ENCODE results near the gene THAP7. TPM values are rescaled to one million over a fixed set of nuclear protein-coding genes. Genes with fewer than 3 reads are reported as not detected.

The THAP7 gene
- total and polyA plus RNA-seq, 2 of the 13 experiments (the other 11 are each of a cell fraction or from before 2014, with no cell fraction given) = 13.0 to 25.5 TPM

DNA sequence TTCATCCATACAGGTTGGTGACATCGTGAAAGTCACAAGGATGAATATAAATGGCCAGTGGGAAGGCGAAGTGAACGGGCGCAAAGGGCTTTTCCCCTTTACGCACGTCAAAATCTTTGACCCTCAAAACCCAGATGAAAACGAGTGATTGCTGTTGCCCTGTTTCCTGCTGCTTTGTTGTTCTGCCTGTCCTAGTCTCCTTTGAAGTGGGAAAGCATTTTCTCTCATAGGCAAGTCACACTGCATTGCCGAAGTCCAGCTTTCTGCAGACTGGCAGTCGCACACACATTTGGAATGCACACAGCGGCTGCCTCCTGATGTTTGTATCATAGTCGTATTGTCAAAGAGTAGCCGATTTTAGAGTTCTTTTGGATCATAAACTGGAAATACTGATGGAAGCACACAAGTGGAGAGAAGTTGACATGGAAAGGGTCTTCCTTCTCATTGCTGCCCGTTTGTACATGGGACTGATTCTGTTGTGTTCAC is 52.2 kb downstream of the THAP7 start (continued):
- TF ChIP-seq ZNF232 (CRISPR knock-in tag; IDR thresholded peaks at IDR 0.05; ENCODE audit: borderline replicate concordance) = no peak
- TF ChIP-seq, protein P1, sequence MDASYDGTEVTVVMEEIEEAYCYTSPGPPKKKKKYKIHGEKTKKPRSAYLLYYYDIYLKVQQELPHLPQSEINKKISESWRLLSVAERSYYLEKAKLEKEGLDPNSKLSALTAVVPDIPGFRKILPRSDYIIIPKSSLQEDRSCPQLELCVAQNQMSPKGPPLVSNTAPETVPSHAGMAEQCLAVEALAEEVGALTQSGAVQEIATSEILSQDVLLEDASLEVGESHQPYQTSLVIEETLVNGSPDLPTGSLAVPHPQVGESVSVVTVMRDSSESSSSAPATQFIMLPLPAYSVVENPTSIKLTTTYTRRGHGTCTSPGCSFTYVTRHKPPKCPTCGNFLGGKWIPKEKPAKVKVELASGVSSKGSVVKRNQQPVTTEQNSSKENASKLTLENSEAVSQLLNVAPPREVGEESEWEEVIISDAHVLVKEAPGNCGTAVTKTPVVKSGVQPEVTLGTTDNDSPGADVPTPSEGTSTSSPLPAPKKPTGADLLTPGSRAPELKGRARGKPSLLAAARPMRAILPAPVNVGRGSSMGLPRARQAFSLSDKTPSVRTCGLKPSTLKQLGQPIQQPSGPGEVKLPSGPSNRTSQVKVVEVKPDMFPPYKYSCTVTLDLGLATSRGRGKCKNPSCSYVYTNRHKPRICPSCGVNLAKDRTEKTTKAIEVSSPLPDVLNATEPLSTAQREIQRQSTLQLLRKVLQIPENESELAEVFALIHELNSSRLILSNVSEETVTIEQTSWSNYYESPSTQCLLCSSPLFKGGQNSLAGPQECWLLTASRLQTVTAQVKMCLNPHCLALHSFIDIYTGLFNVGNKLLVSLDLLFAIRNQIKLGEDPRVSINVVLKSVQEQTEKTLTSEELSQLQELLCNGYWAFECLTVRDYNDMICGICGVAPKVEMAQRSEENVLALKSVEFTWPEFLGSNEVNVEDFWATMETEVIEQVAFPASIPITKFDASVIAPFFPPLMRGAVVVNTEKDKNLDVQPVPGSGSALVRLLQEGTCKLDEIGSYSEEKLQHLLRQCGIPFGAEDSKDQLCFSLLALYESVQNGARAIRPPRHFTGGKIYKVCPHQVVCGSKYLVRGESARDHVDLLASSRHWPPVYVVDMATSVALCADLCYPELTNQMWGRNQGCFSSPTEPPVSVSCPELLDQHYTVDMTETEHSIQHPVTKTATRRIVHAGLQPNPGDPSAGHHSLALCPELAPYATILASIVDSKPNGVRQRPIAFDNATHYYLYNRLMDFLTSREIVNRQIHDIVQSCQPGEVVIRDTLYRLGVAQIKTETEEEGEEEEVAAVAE (CRISPR knock-in tag; IDR thresholded peaks at IDR 0.05; ENCODE audit: borderline replicate concordance) = no peak
- no peak for TF ChIP-seq MTF1 (CRISPR knock-in tag; IDR thresholded peaks at IDR 0.05)
- TF ChIP-seq ZNF460 (CRISPR knock-in tag; IDR thresholded peaks at IDR 0.05; ENCODE audit: borderline replicate concordance) = no peak
- TF ChIP-seq ZC3H13 (CRISPR knock-in tag; IDR thresholded peaks at IDR 0.05) = no peak
- TF ChIP-seq DNMT3B (CRISPR knock-in tag; conservative IDR thresholded peaks at IDR 0.05) = no peak
- peak; percentile 61; the same call in 1 of the 2 replicates for TF ChIP-seq TGIF2 (CRISPR knock-in tag; IDR thresholded peaks at IDR 0.05)
- TF ChIP-seq MAFG (CRISPR knock-in tag; IDR thresholded peaks at IDR 0.05) = no peak
- TF ChIP-seq ZNF225 (CRISPR knock-in tag; IDR thresholded peaks at IDR 0.05) = no peak
- TF ChIP-seq, protein P2, sequence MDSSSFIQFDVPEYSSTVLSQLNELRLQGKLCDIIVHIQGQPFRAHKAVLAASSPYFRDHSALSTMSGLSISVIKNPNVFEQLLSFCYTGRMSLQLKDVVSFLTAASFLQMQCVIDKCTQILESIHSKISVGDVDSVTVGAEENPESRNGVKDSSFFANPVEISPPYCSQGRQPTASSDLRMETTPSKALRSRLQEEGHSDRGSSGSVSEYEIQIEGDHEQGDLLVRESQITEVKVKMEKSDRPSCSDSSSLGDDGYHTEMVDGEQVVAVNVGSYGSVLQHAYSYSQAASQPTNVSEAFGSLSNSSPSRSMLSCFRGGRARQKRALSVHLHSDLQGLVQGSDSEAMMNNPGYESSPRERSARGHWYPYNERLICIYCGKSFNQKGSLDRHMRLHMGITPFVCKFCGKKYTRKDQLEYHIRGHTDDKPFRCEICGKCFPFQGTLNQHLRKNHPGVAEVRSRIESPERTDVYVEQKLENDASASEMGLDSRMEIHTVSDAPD (CRISPR knock-in tag; IDR thresholded peaks at IDR 0.05) = no peak
- TF ChIP-seq, protein P3, sequence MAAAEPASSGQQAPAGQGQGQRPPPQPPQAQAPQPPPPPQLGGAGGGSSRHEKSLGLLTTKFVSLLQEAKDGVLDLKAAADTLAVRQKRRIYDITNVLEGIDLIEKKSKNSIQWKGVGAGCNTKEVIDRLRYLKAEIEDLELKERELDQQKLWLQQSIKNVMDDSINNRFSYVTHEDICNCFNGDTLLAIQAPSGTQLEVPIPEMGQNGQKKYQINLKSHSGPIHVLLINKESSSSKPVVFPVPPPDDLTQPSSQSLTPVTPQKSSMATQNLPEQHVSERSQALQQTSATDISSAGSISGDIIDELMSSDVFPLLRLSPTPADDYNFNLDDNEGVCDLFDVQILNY (CRISPR knock-in tag; conservative IDR thresholded peaks at IDR 0.05) = no peak
- TF ChIP-seq, protein P4, sequence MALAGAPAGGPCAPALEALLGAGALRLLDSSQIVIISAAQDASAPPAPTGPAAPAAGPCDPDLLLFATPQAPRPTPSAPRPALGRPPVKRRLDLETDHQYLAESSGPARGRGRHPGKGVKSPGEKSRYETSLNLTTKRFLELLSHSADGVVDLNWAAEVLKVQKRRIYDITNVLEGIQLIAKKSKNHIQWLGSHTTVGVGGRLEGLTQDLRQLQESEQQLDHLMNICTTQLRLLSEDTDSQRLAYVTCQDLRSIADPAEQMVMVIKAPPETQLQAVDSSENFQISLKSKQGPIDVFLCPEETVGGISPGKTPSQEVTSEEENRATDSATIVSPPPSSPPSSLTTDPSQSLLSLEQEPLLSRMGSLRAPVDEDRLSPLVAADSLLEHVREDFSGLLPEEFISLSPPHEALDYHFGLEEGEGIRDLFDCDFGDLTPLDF (CRISPR knock-in tag; IDR thresholded peaks at IDR 0.05) = no peak
- peak; percentile 74 for TF ChIP-seq HNF4A (CRISPR knock-in tag; IDR thresholded peaks at IDR 0.05)
- TF ChIP-seq, protein P5, sequence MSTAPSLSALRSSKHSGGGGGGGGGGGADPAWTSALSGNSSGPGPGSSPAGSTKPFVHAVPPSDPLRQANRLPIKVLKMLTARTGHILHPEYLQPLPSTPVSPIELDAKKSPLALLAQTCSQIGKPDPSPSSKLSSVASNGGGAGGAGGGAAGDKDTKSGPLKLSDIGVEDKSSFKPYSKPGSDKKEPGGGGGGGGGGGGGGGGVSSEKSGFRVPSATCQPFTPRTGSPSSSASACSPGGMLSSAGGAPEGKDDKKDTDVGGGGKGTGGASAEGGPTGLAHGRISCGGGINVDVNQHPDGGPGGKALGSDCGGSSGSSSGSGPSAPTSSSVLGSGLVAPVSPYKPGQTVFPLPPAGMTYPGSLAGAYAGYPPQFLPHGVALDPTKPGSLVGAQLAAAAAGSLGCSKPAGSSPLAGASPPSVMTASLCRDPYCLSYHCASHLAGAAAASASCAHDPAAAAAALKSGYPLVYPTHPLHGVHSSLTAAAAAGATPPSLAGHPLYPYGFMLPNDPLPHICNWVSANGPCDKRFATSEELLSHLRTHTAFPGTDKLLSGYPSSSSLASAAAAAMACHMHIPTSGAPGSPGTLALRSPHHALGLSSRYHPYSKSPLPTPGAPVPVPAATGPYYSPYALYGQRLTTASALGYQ (CRISPR knock-in tag; IDR thresholded peaks at IDR 0.05) = no peak; the same call in 1 of the 2 replicates
- no peak for TF ChIP-seq CBX5 (CRISPR knock-in tag; IDR thresholded peaks at IDR 0.05; ENCODE audit: borderline replicate concordance)
- TF ChIP-seq, protein P6, sequence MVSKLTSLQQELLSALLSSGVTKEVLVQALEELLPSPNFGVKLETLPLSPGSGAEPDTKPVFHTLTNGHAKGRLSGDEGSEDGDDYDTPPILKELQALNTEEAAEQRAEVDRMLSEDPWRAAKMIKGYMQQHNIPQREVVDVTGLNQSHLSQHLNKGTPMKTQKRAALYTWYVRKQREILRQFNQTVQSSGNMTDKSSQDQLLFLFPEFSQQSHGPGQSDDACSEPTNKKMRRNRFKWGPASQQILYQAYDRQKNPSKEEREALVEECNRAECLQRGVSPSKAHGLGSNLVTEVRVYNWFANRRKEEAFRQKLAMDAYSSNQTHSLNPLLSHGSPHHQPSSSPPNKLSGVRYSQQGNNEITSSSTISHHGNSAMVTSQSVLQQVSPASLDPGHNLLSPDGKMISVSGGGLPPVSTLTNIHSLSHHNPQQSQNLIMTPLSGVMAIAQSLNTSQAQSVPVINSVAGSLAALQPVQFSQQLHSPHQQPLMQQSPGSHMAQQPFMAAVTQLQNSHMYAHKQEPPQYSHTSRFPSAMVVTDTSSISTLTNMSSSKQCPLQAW (CRISPR knock-in tag; IDR thresholded peaks at IDR 0.05) = 0 out of 2 replicates have a peak, but pooled peaks have one; percentile 71
- no peak for TF ChIP-seq TEAD2 (CRISPR knock-in tag; IDR thresholded peaks at IDR 0.05)
- no peak; the same call in 1 of the 2 replicates for TF ChIP-seq ZNF547 (CRISPR knock-in tag; IDR thresholded peaks at IDR 0.05)
- no peak for TF ChIP-seq ZNF260 (CRISPR knock-in tag; IDR thresholded peaks at IDR 0.05; ENCODE audit: borderline replicate concordance, low read depth)
